ENCODE measurements around the gene TMEM132D.

TMEM132D gene

DNA sequence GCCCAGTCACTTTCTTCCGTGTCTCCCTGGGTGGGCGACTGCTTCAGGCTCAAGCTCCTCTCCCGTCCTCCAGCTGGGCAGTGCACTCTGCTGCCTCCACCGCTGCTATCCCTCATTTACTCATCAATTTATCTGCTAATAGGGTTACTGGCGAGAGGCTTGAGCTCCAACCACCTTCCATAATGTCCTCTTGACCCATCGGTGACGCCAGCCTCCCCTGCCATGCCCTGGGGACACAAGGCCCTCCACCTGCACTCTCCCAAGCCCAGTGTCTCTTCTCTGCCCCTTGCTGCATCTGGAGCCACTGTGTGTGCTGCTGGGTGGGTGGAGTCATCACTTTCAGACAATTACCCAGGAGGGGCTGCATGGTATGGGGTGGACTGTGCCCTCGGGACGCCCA is 78.5 kb downstream of the TMEM132D start:
- DNase-seq: no peak

DNA sequence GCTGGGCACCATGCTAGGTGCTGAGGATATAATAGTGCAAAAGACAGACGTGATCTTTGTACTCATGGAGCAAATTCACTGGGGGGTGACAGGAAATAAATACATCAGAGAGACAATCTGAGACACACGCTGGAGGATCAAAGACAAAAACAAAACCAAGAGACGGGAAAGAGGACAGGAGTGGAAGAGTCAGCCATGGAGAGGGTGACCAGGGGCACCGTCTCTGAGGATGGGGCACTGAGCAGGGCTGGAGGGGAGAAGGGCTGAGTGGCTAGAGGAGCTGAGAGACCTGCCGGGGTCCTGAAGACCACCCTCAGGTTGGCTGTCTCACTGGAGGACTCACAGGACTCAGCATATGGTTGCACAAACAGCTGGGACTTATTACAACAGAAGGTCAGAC is 81.9 kb downstream of the TMEM132D start:
- no peak for DNase-seq

DNA sequence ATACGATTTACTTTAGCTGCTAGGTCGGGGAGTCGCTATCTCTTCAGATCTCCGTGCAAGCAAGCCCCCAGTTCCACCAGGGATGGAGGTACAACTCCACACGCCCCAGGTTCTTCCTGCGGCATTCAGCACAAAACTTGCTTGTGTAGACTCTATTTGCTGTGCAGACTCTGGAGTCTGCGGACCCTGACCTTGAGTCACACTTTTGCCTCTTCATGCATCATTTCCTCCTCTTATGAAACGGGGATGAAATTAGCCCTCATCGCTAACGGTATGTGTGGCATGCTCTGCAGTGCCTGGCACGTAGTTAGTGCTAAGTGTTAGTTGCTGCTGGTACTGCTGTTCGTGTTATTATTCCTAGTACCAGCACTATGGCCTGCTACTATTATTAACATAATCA is 84.4 kb downstream of the TMEM132D start:
- no peak for DNase-seq

GRCh38 chr12:129815846-129816245 is 88.0 kb downstream of the TMEM132D start:
- DNase-seq: no peak

DNA sequence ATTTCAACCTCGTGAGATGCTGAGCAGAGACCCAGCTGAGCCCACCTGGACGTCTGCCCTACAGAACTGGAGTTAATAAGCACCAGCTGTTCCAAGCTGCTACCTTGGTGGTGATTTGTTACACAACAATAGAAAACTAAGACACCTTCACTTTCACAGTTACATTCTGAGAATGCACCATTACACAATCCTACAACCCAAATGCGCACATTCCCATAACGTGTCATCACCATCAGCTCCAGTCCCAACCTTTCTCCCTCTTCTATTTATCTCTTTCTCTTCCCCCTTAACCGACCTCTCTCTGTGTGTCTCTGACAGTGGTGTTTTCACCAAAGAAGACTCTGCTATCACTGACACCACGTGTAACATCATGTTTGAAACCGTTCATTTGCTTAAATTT is 91.9 kb downstream of the TMEM132D start:
- DNase-seq: no peak

DNA sequence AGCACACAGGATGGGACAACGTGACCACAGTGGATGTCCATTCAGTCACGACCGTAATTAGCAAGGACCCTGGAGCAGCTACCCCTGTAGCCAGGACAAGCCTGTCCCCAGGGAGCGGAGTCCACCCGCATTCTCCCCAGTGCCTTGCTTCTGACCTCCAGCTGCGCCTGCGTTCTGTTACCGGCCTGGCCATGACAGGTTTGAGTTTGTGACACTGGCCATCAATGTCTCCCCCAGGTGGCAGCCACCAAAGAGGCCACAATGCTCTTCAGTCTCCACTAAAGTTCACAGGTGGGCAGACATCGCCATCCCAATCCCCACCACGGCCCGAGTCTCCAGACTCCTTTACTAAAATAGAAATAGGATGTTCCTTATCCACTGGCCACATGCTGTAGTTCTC is 96.7 kb downstream of the TMEM132D start:
- DNase-seq: no peak

GRCh38 chr12:129791396-129791795 is 112.4 kb downstream of the TMEM132D start:
- DNase-seq: no peak

GRCh38 chr12:129790930-129791329 is 112.9 kb downstream of the TMEM132D start:
- DNase-seq: no peak

- DNase-seq: no peak
Measured at GRCh38 chr12:129790331-129790730, 113.5 kb downstream of the TMEM132D start.

DNA sequence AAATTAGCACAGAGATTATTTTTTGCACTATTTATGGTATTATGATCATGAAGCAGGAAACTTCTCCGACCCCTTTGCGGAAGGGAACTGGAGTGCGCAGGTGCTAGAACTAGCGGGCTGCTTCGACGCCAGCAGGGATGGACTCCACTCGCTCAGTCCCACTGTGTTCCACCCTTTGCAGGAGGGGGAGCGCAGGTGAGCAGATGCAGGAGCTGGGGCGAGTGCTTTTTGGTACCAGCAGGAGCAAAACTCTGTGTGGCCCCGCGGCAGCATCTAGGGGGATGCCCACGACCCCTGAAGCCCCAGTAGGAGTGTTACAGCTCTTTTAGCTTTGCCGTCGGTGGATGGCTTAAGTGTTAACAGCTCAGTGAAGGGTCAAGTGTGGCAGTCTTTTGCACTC is 113.9 kb downstream of the TMEM132D start:
- no peak for DNase-seq

DNA sequence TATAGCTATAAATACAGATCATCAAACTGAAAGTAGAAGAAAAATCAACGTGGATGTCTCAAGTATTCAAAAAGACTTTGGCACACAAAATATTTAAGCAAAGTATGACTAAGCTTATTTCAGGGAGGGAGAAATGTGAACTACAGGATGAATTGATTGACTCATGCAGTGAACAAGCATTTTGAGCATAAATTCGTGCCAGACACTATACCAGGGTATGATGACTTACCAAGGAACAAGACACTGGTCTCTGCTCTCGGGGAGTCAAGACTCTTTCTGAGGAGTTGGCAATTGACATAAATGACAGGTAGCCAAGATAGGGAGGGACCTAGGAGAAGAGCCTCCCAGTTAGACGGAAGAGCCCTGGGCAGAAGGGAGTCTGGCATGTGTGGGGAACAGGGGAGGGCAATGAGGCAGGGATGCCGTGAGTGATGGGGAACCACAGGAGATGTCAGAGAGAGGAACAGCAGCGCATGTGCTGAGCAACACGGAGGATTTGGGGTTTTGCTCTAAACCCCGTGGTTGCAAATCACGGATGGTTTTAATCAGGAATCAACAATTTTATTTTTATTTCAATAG is 115.2 kb downstream of the TMEM132D start:
- DNase-seq: no peak

DNA sequence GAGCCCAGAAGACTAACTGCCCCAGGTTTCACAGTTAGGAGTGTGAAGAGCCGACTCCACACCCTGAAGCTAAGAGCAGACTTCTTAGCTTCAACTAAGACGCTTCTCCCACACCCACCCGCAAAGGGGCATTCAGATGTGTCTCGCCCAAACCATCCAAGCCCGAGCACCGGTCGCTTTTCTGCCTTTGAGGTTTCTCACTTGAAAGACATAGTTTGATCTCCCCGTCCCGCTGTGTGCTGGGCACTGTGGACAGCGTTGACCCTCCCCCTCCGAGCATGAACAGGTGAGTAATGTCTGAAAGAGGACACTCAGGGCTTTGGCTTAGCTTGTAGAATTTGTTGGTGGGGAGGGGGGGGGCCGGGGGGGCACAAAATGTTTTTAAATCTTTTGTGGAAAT is 123.8 kb downstream of the TMEM132D start:
- DNase-seq: no peak

DNA sequence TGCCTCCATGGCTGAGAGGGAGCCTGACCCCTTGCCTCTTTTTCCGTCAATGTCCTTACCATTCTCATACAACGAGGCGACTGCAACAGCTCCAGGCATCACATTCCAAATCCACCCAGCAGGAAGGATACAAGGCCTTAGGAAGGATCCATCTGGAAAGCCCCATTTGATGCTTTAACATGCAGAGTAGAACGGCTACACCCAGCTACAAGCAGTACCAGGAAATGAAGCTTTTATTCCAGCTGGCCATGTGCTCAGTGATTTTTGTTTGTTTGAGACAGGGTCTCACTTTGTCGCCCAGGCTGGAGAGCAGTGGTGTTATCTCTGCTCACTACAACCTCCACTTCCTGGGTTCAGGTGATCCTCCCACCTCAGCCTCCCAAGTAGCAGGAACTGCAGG is 124.8 kb downstream of the TMEM132D start:
- no peak for DNase-seq

DNA sequence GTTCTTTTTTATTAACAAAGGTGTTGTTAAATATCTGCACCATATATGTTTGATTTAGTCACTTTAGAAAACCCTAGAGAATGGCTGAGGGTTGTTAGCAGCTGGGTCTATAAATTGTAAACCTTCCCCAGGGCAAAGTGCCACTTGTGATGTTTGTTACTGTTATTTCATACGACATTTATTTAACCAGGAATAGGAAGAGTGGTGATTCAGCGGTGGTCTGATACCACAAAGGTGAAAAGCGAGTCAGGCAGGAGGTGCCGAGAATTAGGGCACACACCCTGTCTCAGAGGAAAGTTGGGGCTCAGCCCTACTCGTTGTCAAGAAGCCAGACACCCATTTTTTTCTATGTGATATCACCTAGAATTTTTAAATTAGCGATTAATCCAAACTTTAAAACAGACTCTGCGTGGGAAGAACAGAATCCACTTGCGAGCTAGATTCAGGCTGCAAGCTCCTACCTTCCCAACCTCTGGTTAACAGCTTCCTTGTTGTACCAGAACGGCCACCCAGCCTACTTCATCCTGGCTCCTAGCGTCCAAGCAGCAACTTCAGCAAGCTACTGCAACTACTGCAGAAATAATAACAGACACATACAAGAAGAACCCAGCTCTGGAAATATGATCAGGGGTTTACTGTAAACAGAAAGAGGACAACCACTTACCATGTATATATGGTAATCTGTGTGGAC is 126.7 kb downstream of the TMEM132D start:
- no peak for DNase-seq

- no peak for DNase-seq
Measured at GRCh38 chr12:129772501-129773493, 131.0 kb downstream of the TMEM132D start.

GRCh38 chr12:129771238-129771637 is 132.6 kb downstream of the TMEM132D start:
- no peak for DNase-seq

- no peak for DNase-seq
Measured at GRCh38 chr12:129765719-129766118, 138.1 kb downstream of the TMEM132D start.

GRCh38 chr12:129762436-129762835 is 141.4 kb downstream of the TMEM132D start:
- DNase-seq: no peak

DNA sequence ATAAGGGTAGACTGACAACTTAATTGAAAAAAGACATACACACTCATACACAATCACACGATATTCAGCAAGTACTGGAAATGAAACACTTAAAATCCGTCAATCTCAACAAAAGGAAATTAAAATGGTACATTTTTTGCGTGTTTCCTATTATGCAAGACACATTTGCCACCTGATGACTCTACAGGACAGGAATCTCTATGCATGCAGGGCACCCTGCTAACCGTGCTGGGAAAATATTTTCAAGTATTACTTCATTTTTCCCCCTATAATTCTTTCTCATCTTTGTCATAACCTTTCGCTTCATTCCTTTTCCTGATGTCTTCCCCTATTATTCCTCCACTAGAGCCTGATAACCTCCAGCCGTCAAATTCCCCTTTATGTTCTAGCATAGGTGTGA is 150.2 kb downstream of the TMEM132D start:
- no peak for DNase-seq

DNA sequence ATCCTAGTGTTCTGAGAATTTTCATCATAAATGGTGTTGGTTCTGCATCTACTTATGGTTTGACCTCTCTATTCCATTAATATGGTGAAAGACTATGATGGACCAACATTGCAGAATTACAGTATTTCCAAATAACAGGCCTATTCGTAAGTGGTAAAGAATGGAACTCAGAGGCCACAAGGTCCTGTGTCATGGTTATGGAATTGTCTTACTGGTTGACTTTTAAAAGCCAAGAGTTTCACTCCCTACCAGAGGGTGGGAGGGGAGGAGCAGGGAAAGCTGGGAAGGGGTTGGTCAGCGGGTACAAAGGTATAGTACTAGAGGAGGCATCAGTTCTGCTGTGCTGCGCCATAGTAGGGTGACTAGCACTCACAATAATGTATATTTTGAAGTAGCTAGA is 153.4 kb downstream of the TMEM132D start:
- no peak for DNase-seq

DNA sequence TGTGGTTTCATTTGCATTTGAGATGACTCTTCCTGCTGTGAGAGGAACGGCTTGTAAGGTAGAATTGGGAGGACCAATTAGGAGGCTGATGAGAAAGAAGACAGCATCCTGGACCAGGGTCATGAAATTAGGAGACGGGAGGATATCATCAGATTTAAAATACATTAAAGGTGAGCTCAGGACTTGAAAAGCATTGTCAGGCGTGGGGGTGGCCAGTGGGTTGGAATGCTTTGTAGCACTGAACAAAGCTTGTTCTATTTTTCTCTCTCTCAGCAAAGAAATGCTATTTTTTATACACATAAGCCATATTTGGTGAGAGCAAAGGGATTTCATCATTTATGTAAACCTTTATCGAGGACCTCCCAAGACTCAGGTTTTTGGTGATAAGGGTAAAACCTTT is 157.5 kb downstream of the TMEM132D start:
- no peak for DNase-seq

GRCh38 chr12:129729170-129729569 is 174.7 kb downstream of the TMEM132D start:
- no peak for DNase-seq

DNA sequence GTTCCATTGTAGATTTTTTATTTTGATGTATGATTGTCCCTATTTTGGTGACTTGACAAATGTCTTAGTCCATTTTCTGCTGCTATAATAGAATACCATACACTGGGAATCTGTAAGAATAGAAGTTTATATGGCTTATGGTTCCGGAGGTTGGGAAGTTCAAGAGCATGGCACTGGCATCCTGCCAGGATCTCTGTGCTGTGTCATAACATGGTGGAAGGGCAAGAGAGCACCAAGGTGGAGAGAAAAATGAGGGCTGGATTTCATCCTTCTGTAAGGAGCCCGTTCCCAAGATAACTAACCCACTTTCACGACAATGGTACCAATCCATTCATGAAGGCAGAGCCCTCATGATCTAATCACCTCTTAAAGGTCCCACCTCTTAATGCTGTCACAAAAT is 176.7 kb downstream of the TMEM132D start:
- no peak for DNase-seq

GRCh38 chr12:129723260-129723659 is 180.6 kb downstream of the TMEM132D start:
- no peak for DNase-seq

All from activated gamma-delta T cell (primary cell).